T47D (cell line): Measurements from ENCODE around the gene COL18A1.
"Not testable (repeated sequence)": the region's sequence is repeated elsewhere in the genome, so short reads cannot be mapped to it uniquely, and the experiment has no call there.

ENCODE experiments used
- DNase-seq, 2 experiments: peaks; one replicate each; pipeline versions ENCODE4 v3.0.0 to v3.0.0-alpha.2; 2011 to 2012; ENCODE audit warnings: low read depth in 1 of 2, low spot score in 1 of 2
- JUND ChIP-seq: IDR thresholded peaks from 2 replicates; pipeline ENCODE4 v1.6.1; 2012; ENCODE audit warnings: low read depth
- in situ Hi-C: cut with HindIII; loops from 2 replicates; pipeline ENCODE4 v1.10.0; 2016; ENCODE audit warnings: low sequenced_read_pairs, low pct_unique_long_range_greater_than_20kb

The COL18A1 gene

GRCh38 chr21:45434645-45435217 is 29.8 kb downstream of the COL18A1 start:
- TF ChIP-seq JUND, result no peak
- no peak for DNase-seq
- in situ Hi-C loops, result no loop called here

DNA sequence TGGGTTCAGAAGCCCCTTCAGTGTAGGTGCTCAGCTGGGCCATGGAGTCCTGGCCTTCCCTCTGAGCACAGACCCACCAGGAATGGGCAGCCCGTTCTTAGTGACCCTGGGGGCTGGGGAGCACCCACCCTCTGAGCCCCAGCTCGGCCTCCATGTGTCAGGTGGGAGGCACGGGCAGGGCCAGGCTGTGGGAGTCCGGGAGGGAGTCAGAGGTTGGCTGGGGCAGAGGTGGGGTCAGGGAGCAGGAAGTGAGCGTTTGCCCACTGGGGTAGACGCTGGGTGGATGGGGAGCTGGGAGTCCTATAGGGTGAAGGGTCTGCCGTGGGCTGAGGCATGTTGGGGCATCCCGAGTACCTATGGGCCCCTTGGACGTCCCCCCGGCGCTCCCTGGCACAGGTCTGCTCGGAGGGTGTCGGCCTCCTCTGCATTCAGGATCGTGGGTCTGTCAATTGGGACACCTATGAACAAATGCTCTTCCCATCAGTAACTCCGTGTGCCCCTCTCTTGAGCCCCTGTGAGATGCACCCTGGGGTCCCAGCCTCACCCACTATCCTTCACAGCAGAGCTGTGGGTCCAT is 30.5 kb downstream of the COL18A1 start:
- DNase-seq, result no peak
- in situ Hi-C loops, result no loop called here
- no peak for TF ChIP-seq JUND

DNA sequence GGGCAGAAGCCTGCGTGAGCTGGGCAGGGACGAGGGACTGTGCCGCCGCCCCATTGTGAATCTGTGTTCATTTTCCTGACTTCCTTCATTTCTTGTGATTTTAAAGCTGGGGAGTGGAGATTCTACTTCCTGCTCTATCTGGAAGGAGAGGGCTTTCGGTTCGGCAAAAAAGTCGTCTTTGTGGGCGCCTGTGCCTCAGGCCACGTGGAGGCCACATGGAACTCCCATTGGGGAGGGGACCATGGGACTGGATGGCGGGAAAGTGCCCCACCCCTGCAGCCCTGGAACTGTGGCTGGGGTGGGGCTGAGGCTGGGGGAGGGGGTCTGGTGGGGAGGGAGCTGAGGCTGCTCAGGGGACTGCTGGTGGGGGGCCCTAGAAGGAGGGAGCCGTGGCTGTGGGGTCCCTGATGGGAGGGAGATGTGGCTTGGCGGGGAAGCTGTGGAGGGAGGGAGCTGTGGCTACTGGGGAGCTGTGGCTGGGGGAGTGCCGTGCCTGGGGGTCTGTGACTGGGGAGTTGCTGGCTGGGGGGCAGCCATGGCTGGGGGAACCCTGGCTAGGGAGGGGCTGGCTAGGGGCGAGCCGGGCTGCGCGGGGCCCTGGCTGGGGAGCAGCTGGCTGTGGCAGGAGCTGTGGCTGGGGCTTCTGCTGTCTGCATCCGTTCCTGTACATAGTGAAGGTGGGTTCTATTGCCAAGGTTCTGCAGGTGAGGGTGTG is 31.5 kb downstream of the COL18A1 start:
- DNase-seq, result no peak

GRCh38 chr21:45437844-45438243 is 32.9 kb downstream of the COL18A1 start:
- DNase-seq, in situ Hi-C loops: not testable (repeated sequence)

More for the DNA sequence above, 31.5 kb downstream of the COL18A1 start:
- in situ Hi-C loops, result no loop called here
- no peak for TF ChIP-seq JUND

DNA sequence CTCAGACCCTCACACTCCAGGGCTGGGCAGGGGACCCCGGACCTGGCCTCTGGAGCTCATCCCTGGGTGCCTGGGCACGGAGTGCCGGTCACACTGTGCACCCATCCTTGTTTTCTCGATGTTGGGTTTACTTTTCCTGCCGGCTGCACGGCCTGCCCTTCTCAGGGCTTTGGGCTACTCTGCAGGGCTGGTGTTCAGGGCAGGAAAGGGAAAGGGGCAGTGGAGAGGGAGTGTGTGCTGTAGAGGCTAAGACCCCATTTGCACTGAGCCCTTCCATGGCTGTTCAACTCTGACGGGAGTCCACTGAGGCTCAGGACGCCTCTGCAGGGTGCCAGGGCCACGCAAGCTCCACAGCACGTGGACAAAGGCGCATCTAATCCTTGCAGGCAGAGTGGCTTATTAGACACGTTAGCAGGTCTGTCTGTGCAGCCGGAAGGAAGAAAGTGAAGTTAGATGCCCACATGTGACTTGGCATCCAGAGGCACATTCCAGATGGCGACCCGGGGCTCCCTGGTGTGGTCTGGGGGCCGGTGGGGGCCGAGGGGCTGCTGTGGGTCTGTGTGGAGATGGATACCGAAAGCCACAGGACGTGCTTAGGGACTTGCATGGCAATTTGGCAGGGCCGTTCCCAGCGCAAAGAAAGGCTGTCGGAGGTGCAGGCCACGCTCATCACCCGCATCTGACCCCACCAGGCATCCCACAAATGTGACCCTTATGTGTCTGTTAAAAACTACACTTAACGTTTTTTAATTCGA is 33.6 kb downstream of the COL18A1 start:
- in situ Hi-C loops, result no loop called here
- no peak for DNase-seq
- no peak for TF ChIP-seq JUND

- in situ Hi-C loops, result no loop called here
- TF ChIP-seq JUND, result no peak
Observed at GRCh38 chr21:45439161-45439872, 34.4 kb downstream of the COL18A1 start.

DNA sequence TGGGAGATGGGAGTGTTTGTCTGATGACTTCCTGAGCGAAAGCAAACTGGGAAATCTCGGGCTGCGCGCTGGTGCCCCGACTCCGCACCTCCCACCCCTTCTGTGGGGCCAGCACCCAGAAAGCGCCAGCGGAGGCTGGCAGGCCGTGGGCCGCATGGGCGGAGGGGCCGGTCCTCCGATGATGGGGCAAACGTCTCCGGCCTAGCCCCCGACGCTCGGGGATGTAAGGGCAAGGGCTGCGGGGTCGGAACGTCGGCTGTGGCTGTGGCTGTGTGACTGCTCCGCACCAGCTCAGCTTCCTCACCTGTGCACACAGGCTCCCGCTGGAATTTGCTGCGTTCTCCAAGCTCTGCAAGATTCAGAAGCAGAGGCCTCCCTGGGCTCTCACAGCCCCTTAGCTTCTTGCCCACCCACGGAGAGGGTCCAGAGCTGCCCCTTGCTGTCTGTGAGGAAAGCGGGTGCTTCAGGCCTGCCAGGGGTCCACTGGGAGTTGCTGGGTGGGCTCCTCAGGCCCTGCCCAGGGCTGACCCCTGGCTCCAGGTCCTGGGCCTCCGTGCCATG is 35.0 kb downstream of the COL18A1 start:
- no peak for TF ChIP-seq JUND
- in situ Hi-C loops, result no loop called here
- no peak for DNase-seq

More at GRCh38 chr21:45439161-45439872, 34.4 kb downstream of the COL18A1 start:
- DNase-seq, result peak; percentile 79 to 94

DNA sequence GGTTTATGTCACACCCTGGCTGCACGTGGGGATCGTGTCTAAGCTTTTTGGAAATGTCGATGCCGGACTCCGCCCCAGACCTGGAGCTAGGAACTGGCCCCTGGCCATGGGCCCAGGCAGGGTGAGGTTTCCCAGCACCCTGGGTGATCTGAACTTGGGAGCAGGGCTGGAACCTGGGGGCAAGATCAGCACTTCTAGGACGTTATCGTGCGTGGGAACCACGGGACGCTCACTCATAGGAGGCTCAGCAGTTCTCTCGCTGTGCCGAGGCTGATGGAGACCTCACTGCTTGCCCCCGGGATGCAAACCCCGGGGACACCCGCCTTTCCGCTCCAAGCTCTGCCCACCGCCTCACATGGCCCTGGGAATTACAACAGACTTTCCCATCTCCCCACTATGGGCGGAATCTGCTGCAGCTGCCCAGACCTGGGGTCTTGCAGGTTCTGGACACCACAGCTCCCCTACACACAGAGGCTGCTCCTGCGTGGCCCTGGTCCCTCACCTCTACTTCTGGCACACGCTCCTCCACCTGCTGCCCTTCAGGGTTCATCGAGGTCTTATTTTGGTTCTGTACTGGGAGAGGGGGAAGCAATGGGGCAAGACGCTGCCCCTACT is 35.9 kb downstream of the COL18A1 start:
- no peak for DNase-seq
- in situ Hi-C loops, result no loop called here
- TF ChIP-seq JUND, result no peak

GRCh38 chr21:45441431-45442255 is 36.7 kb downstream of the COL18A1 start:
- TF ChIP-seq JUND, result no peak

GRCh38 chr21:45442276-45442675 is 37.3 kb downstream of the COL18A1 start:
- no peak for TF ChIP-seq JUND
- DNase-seq, result no peak
- in situ Hi-C loops, result no loop called here

More at GRCh38 chr21:45441431-45442255, 36.7 kb downstream of the COL18A1 start:
- DNase-seq, result no peak
- in situ Hi-C loops, result no loop called here

DNA sequence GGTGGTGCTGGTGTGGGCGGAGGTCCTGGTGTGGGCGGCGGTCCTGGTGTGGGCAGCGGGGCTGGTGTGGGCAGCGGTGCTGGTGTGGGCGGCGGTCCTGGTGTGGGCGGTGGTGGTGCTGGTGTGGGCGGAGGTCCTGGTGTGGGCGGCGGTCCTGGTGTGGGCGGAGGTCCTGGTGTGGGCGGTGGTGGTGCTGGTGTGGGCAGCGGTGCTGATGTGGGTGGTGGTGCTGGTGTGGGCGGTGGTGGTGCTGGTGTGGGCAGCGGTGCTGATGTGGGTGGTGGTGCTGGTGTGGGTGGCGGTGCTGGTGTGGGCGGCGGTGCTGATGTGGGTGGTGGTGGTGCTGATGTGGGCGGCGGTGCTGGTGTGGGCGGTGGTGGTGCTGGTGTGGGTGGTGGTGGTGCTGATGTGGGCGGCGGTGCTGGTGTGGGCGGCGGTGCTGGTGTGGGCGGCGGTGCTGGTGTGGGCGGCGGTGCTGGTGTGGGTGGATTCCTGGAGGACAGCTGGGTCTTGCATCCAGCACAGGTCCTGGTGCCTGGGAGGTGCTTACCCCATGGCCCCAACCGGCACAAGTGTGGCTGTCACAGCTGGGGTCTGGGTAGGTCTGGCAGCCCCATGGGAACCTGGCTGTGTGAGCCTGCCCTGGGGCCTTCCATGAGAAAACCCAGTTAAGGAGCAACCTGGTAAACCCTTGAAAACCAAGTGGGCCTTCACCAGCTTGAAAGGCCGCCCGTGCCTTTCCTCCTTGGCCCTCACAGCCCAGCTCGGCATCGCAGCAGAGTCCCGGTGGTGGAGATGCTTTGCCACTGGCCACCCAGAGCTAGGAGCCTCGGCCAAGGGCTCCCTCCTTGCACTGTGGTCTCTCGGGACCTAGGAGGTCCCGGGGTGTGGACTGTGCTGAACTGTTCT is 38.0 kb downstream of the COL18A1 start:
- DNase-seq, in situ Hi-C loops: not testable (repeated sequence)
